H1 (cell line): Measurements from ENCODE around the gene SLC37A3.

Source experiments
- BCL11A ChIP-seq, 2 experiments: IDR thresholded peaks; one replicate each; pipeline ENCODE4 v1.6.1; 2011; ENCODE audit warnings: low read depth in 2 of 2, low read length in 2 of 2, mild to moderate bottlenecking in 2 of 2
- CHD1 ChIP-seq: IDR thresholded peaks from 2 replicates; pipeline ENCODE4 v1.6.1; 2012; ENCODE audit warnings: low read depth, low read length, improper control_type of control experiment
- CHD2 ChIP-seq: IDR thresholded peaks from 2 replicates; pipeline ENCODE4 v1.6.1; 2012; ENCODE audit warnings: low read length, improper control_type of control experiment
- POLR2A ChIP-seq, 2 experiments: IDR thresholded peaks; 1 replicate in 1 of 2; 2 replicates in 1 of 2; pipeline ENCODE4 v1.6.1; 2011; ENCODE audit warnings: low read depth in 2 of 2, low read length in 2 of 2, mild to moderate bottlenecking in 2 of 2; ENCODE audit errors: control extremely low read depth in 1 of 2
- SIN3A ChIP-seq, 2 experiments: IDR thresholded peaks in 1 of 2; conservative IDR thresholded peaks in 1 of 2; 2 replicates each; pipeline ENCODE4 v1.6.1; 2011 to 2012; ENCODE audit warnings: low read length in 2 of 2, improper control_type of control experiment in 1 of 2, low read depth in 1 of 2, mild to moderate bottlenecking in 1 of 2
- TF ChIP-seq, protein P1 (sequence below), 3 experiments: IDR thresholded peaks; 1 replicate in 2 of 3; 2 replicates in 1 of 3; pipeline versions ENCODE4 v1.5.1 to v1.6.1; 2011; ENCODE audit warnings: low read length in 3 of 3, mild to moderate bottlenecking in 3 of 3, inconsistent platforms in 2 of 3, low read depth in 1 of 3, moderate library complexity in 1 of 3; ENCODE audit not compliant: insufficient read depth in 1 of 3; ENCODE audit errors: control extremely low read depth in 1 of 3
- TF ChIP-seq, protein P2 (sequence below): IDR thresholded peaks from 2 replicates; pipeline ENCODE4 v1.6.1; 2012; ENCODE audit warnings: inconsistent platforms

DNA sequence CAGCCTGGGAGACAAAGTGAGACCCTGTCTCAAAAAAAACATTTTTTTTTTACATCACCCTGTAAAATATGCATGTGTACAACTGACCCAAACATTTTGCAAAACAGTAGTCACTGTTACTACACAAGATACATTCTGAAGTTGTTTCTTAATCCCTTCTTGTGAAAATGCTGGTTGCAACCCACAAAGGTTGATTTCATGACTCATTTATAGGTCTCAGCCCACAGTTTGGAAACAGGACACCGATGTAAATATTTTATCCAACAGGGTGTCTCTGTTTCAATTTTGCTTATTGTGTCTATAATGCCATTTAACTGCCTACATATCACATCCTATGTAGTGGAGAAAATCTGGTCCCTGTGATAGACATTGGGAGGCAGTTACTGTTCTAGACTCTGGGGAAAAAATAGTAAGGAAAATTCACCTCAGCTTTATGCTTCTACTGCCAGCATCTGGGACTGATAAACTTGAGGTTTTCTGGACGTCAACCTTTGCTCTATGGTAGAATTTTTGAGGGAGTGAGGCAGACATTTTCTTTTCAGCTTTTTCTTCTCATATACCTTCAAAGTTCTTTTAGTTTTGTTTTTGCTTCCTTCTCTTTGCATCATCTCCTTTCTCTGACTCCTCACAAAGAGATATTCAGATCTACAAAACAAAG, 4.0 kb upstream of the SLC37A3 start:
- TF ChIP-seq, protein P1, sequence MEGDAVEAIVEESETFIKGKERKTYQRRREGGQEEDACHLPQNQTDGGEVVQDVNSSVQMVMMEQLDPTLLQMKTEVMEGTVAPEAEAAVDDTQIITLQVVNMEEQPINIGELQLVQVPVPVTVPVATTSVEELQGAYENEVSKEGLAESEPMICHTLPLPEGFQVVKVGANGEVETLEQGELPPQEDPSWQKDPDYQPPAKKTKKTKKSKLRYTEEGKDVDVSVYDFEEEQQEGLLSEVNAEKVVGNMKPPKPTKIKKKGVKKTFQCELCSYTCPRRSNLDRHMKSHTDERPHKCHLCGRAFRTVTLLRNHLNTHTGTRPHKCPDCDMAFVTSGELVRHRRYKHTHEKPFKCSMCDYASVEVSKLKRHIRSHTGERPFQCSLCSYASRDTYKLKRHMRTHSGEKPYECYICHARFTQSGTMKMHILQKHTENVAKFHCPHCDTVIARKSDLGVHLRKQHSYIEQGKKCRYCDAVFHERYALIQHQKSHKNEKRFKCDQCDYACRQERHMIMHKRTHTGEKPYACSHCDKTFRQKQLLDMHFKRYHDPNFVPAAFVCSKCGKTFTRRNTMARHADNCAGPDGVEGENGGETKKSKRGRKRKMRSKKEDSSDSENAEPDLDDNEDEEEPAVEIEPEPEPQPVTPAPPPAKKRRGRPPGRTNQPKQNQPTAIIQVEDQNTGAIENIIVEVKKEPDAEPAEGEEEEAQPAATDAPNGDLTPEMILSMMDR (IDR thresholded peaks at IDR 0.05; ENCODE audit: control extremely low read depth in 1 of 3, insufficient read depth in 1 of 3, low read depth in 1 of 3, low read length in 3 of 3) = no peak
- TF ChIP-seq CHD1 (no peak), SIN3A (conservative IDR thresholded peaks at IDR 0.05 in 1 of 2, IDR thresholded peaks at IDR 0.05 in 1 of 2; ENCODE audit: low read depth in 1 of 2, low read length in 2 of 2) (no peak), BCL11A (IDR thresholded peaks at IDR 0.05; ENCODE audit: low read depth in 2 of 2, low read length in 2 of 2) (no peak), CHD2 (no peak), POLR2A (IDR thresholded peaks at IDR 0.05; ENCODE audit: control extremely low read depth in 1 of 2, low read depth in 2 of 2, low read length in 2 of 2) (no peak)
- TF ChIP-seq, protein P2, sequence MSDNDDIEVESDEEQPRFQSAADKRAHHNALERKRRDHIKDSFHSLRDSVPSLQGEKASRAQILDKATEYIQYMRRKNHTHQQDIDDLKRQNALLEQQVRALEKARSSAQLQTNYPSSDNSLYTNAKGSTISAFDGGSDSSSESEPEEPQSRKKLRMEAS = no peak
